ENCODE data around the gene RPL18. TPM values are rescaled to one million over a fixed set of nuclear protein-coding genes. Genes with fewer than 3 reads are reported as not detected.
"Not testable (repeated sequence)": the region's sequence is repeated elsewhere in the genome, so short reads cannot be mapped to it uniquely, and the experiment has no call there.

The RPL18 gene
- total RNA-seq (2014; rRNA removed; shearing (Covaris generic)), result 1,978 and 2,048 TPM in 2 replicates

DNA sequence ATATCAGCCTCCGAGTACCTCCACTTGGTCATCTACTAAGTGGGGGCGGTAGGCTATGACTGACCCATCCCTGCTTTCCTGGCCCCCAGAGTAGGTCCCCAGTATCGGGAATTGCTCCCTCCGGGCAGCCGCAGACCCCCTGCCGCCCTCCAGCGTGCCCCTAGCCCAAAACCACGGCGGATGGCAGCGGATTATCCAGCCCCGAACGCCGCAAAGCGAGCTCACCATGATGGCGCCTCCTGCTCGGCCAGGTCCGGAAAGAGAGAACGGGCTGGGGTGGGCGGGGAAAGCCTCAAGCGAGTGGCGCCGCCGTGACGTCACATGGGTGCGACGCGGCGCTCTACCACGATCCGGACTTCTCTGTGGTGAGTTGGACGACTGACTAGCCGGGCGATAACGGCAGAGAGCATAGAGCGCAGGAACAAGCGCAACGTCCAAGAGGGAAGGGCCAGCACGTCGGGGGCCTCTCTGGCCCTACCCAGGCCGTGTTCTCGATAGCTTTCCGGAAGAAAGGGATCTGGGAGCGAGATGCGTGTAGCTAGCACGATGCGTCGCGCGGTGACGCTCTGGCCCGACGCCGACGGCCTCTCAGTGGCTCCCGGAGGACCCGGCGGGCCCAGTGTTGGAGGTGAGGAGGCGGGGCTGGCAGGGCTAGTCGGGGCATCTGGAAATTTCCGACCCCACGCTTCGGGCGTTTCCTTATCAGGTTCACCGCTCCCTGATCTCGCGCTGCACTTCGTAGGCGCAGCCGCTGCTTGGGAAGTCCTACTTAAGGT lies at the start of gene RPL18, which contains the start of gene SPHK2:
TSS of gene RPL18 (minus strand) at position 263 of the 776 bp plus-strand sequence. CDS start at position 228, 35 bp downstream.
TSS of gene SPHK2 (plus strand) at position 591 of the 776 bp plus-strand sequence. CDS start 1,009 bp downstream, outside the sequence.
- peak; percentile 100 for DNase-seq (ENCODE audit: low spot score)

DNA sequence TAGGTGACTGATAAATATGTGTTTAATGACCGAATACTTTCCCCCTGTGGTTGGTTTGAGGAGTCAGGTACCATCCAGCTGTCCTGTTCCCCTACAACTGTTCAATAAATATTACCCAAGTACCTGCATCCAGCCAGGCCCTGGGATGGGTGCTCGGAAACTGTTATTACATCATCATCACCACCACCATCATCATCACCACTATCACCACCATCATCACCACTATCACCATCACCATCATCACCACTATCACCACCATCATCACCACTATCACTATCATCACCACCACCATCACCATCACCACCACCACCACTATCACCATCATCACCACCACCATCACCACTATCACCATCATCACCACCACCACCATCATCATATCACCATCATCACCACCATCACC lies 49.8 kb upstream of the RPL18 start:
- no peak for DNase-seq (ENCODE audit: low spot score)

DNA sequence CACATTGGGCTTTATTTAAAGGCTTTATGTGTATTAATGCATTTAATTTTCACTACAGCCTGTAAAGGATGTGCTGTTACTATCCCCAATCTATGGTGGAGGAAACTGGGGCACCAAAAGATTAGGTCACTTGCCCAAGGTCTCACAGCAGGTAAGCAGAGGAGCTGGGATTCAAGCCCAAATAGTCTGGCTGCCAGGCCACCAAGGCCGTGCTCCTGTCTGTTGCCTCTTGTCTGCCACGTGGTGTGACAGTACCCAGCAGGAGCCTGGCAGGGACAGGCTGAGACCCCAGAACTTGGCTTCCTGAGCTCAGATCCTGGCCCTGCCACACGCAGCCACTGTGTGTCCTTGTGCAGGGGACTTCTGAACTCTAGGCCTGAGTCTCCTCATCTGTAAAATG lies 49.4 kb upstream of the RPL18 start:
- no peak for DNase-seq (ENCODE audit: low spot score)

DNA sequence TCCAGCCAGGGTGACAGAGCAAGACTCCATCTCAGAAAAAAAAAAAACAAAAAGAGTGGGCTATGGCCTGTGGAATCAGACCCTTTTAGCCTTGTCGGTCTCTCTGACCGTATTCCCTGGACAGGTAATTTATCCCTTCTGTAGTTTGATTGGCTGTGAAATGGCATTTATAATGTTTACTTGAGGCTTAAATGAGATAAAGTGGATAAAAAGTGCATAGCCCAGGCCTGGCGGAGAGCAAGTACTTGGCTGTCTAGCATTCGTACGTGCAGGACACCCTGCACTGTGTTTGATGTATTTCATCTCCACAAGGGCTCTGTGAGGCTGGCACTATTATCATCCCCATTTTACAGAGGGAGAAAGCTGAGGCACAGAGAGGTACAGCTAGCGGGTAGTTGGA lies 46.8 kb upstream of the RPL18 start:
- no peak for DNase-seq (ENCODE audit: low spot score)

DNA sequence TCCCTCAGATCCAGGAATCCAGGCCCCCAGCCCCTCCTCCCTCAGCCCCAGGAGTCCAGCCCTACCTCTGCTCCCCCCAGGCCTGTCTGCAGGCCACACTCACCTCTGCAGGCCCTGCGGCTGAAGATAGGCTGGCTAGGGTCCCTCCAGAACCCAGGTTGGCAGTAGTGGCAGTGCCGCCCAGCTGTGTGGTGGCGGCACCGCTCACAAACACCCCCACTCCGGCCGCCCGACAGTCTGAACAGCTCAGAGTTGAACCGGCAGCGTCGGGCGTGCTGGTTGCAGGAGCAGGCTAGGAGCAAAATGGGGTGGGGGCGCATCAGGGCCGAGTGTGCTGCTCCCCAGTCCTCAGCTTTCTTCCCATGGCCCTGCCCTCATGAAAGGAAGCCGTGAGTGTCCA lies 45.5 kb upstream of the RPL18 start:
- no peak for DNase-seq (ENCODE audit: low spot score)

DNA sequence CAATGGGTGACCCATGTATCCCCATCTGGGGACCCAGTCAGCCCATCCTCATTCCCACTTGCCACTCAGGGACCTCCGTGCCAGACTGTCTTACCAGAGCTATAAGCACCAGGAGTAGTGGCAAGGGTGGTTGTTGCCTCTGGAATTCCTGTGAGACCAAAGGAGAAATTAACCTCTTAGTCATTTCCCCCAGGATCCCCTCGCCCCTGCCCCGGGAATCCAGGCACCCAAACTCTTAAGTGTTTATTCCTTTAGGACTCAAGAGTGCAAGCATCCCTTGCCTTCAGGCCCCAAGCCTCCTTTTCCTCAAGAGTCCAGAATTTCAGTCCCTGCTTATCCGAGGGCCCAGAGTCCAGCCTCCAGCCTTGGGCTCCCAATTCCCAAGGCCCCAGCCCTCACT lies 44.7 kb upstream of the RPL18 start:
- DNase-seq (ENCODE audit: low spot score), result no peak

DNA sequence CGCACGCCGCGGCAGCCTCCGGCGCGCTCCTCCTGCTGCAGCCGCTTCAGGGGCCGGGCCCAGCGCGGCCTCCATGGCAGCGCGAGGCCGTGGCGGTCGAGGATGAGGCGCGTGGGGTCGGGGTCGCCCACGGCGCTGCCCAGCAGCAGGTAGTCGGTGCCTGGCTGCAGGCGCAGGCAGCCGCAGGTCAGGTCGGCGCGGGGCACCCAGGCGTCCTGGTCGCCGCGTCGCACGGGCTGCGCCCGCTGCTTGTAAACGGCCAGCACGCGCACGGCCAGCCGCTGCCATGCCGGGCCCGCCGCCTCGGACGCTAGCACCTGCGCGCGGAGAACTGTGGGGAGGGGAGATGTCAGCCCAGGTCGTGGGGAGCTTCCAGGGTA lies 42.7 kb upstream of the RPL18 start:
- DNase-seq (ENCODE audit: low spot score), result no peak

DNA sequence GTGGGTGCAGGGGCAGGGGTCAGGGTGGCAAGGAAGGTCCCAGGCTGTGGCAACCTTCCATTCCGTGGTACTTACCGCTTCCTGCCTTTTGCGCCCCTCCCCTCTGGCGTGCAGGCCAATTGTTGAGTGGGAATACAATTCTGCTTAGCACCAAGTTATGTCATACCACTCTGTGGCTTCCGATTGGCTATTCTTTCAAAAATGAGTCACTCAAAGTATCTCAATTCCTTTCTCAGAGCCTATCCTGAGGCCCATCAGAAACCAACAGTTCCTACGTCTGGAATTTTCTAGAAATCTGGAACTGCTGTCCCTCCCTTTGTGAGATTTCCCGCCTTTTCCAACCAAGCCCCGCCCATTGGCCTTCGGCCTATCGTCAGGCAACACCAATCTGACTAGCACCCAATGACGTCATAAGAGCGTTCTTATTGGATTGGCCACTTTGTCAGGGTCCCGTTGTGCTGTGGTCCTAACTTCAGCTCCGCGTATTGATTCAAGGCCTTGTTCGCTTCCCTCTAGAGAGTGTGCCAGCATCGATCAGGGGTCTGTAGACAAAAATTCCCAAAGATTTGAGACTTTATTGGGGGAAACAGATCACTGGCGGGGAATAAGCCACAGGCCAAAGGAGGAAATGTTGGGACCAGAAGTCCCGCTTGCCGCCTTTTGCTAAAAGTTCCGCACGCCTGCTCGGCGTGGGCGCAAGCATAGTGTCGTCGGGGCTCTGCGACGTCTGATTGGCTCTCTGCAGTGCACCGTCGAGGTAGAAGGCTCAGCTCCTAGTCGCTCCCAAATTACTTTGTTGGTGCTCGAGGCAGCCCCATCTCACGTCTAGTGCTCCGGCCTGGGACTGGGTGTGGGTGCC lies 42.1 kb upstream of the RPL18 start:
- DNase-seq (ENCODE audit: low spot score), result peak; percentile 92

DNA sequence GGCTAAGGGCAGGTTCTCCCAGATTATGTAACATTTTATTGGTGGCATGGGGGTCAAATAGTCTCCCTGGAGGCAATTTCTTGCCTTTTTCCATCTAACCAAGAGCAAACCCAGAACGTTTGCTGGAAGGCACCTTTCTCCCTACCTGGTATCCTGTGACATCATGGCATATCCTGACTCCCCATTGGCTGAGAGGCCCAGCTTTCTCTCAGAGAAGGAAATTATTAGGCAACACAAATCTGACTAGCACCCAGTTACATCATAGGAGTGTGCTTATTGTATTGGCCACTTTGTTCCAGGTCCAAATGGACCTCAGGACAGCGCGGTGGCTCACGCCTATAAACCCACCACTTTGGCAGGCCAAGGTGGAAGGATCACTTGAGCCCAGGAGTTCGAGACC lies 40.8 kb upstream of the RPL18 start:
- DNase-seq (ENCODE audit: low spot score), result no peak

DNA sequence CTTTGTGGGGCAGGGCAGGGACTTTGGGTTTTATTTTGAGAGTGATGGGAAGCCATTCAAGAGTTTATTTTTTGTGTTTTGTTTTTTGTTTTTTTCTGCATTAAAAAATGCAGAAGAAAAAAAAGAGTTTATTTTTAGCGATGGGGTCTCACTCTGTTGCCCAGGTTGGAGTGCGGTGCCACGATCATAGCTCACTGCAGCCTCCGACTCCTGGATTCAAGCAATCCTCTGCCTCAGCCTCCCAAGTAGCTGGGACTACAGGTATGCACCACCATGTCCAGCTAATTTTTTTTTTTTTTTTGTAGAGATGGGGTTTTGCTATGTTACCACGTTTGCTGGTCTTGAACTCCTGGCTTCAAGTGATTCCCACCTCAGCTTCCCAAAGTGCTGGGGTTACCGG lies 39.5 kb upstream of the RPL18 start:
- DNase-seq (ENCODE audit: low spot score), result no peak

DNA sequence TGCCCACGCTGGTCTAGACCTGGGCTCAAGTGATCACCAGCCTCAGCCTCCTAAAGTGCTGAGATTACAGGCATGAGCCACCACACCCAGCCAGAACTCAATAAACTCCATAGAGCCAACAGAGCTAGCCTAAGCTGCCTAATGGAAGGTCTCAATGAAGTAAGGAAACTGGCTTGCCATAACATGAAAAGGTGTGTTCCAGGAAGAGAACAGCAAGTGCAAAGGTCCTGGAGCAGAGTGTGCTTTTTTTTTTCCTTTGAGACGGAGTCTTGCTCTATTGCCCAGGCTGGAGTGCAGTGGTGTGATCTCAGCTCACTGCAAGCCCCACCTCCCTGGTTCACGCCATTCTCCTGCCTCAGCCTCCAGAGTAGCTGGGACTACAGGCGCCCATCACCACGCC lies 38.9 kb upstream of the RPL18 start:
- DNase-seq (ENCODE audit: low spot score), result not testable (repeated sequence)

DNA sequence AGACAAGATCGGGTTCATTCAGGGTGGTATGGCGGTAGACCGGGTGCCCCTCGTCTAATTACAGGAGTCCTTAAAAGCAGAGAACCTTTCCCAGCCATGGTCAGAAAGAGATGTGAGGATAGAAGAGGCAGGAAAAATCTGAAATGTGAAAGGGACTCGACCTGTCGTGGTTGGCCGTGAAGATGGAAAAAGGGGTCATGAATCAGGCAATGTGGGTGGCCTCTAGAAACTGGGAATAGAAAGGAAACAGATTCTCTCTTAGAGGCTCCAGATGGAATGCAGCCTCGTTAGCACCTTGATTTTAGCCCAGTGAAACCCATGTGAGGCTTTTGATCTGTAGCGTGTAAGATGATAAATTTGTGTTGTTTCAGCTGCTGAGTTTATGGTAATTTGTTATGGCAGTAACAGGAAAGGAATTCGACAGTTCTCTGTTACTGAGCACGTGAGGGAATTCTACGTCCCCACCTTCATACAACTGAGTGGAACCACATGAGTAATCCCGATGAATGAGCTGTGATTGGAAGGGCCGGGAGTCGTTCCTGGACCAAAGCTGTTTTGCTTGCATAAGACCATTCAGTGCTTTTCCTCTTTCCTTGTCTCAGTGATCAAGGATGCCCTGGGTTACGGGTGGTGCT lies 38.0 kb upstream of the RPL18 start:
- peak; percentile 84 for DNase-seq (ENCODE audit: low spot score)

DNA sequence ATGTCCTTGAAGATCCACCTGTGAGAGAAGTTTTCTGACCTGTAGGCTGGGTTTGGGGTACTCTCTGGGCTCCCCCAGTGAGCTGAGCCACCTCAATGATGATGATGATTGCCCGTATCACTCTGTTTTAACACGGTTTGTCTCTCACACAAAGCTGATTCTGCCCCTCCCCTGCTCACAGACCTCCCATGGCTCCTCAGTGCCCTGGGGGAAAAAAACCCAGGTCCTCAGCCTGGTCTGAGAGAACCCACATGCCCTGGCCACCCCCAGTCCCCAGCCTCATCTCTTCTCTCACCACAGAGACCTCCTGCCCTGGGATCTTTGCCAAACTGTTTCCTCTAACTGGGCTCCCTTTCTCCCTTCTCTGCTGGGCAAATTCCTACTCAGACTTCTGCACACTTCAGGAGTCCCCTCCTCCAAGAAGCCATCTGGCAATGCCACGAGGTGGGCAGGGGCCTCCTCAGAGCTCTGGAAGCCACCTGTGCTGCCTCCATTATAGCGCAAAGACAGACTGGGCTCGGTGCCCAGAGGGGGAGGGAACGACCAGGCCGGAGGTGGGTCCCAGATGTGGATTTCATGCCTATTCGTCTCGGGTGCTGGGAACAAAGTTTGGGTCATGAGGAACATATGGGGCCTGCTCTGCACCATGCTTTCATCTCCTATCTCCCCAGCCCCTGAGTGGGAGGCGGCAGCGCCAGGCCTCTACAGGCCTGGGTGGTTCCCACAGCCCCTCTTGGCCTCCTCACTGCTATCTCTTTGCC lies 35.5 kb upstream of the RPL18 start:
- DNase-seq (ENCODE audit: low spot score), result no peak

DNA sequence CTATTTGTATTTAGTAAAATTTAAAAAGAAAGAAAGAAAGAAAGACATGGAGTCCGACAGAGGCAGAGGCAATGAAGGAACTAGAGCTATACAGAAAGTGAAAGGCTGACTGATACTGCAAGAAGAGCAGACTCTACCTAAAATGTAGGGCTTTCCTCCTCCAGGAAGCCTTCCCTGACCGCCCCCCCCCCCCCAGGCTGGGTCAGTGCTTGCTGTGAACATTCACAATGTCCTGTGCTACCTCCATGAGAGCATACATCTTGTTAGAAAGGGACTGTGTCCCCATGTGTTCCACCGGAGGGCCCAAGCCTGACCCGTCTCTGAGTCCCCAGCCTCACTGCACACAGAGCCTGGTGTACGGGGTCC lies 32.7 kb upstream of the RPL18 start:
- no peak for DNase-seq (ENCODE audit: low spot score)

DNA sequence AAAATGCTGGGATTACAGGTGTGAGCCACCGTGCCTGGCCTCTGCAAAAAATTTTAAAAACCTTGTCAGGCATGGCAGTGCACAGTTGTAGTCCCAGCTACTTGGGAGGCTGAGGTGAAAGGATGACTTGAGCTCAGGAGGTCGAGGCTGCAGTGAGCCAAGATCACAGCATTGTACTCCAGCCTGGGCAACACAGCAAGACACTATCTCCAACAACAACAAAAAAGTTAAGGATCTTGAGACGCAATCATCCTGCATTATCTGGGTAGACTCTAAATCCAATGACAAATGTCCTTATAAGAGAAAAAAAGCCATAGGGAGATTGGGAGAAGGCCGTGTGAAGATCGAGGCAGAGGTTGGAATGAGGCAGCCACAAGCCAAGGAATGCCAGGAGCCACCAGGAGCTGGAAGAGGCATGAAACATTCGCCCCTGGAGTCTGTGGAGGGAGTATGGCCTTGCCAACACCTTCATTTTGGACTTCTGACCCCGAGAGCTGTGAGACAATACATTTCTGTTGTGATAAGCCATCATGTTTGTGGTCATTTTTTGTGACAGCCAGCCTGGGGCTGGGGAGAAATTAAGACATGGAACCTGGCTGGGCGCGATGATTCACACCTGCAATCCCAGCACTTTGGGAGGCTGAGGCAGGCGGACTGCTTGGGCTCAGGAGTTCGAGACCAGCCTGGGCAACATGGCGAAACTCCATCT lies 32.1 kb upstream of the RPL18 start:
- no peak for DNase-seq (ENCODE audit: low spot score)

DNA sequence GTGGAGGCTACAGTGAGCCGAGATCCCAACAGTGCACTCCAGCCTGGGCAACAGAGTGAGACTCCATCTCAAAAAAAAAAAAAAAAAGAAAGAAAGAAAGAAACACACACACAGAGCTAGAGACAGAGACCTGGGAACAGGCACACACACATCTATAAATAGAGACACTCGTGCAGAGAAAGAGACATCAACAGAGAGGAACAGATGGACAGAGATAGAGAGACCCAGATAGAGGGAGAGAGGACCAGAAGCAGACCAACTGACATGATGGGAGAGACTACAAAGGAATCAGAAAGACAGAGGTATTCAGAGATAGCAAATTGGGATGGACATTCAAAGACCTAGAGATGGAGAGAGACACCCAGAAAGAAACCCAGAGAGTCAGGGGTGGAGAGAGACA lies 29.2 kb upstream of the RPL18 start:
- DNase-seq (ENCODE audit: low spot score), result no peak

DNA sequence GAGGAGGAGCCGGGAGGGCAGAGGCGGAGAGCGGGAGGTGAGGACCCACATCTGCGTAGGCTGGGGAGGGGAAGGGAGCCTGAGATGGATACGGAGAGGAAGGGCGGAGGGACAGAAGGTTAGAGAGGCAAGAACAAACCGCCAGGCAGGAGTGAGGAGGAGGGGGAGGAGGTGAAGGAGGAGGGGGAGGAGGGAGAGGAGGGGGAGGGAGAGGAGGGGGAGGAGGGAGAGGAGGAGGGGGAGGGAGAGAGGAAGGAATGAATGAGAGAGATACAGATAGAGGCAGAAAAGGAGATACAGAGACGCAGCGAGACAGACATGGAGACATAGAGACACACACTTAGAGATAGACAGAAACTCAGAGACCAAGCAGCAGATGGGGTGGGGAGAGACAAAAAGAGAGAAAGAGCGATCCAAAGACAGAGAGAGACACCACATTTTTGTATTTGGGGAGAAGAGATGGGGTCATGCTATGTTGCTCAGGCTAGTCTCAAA lies 27.8 kb upstream of the RPL18 start:
- peak; percentile 93 for DNase-seq (ENCODE audit: low spot score)

DNA sequence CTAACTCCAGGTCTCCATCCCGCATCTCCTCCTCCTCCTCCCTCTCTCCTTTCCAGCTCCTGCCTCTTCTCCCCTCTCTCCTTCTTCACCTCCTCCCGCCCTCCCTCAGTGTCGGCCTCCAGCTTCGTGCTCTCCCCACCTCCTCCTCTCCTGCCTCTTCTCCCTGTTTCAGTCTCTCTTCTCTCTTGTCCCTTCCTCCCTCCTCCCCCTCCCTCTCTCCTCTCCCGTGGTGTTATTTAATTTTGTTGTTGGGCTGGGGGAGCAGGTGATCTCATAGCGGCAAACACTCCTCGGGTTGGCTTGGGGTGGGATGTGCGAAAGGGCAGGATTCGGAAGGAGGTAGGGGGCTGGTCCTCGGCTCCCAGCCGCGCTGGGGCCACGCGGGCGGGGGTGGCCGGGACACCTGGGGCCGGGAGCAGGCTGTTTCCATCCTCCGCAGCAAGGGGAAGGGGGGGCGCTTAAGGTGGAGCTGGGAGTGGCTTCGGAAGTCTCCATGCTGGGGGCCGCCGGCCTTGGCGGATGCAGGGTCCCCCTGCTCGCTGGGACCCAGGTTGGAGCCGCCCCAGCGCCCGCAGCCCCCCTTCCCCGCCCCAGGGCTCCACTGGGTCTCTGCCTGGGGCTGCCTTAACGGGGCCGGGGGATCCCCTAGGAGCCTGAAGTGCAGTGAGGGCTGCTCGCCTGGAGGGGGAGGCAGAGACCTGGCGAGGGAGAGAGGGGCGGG lies 27.2 kb upstream of the RPL18 start, which contains the start of gene CA11:
TSS of gene CA11 (minus strand) at position 187 of the 721 bp plus-strand sequence. CDS start 555 bp downstream, outside the sequence.
- peak; percentile 65 for DNase-seq (ENCODE audit: low spot score)

DNA sequence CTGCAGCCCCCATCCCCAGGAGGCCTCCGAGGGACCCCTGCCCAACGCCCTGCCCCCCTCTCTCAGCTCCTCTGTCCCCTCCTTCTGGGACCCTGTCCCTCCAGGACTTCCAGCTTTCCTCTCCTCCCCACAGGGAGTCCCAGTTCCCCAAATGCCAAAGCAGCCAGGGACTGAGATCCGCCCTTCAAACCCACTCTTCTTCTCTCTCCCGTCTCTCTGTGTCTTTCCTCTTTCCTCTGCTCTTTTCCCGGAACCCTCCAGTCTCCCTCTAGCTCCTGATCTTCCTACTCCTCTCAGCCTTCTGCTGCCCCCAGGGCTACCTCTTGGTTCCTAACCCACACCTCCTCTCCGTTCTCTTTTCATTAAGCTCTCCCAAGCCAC lies 26.6 kb upstream of the RPL18 start:
- DNase-seq (ENCODE audit: low spot score), result no peak

All from H4 (cell line).